Thyroid gland (tissue), 4 donors: ENCODE results near the gene SNAPC3. TPM values are rescaled to one million over a fixed set of nuclear protein-coding genes. Genes with fewer than 3 reads are reported as not detected.

Experiments
- DNase-seq, 2 donors: peaks; one replicate each; pipeline ENCODE4 v3.0.0-alpha.2; 2019
- H3K27ac ChIP-seq, 3 donors: fragments of 200-600 bp; sonication (generic); 1 replicate in 2 of 3; 2 replicates in 1 of 3; pipeline ENCODE4 v1.5.1; 2016 to 2019; ENCODE audit warnings: mild to moderate bottlenecking in 1 of 3, moderate library complexity in 1 of 3
- H3K27me3 ChIP-seq: fragments of 200-600 bp; sonication (generic); one replicate; pipeline ENCODE4 v1.5.1; 2019
- H3K36me3 ChIP-seq, 2 donors: fragments of 200-600 bp; sonication (generic); one replicate each; pipeline ENCODE4 v1.5.1; 2016 to 2019
- H3K4me1 ChIP-seq, 2 donors: fragments of 200-600 bp; sonication (generic); one replicate each; pipeline ENCODE4 v1.5.1; 2017 to 2019
- H3K4me3 ChIP-seq, 3 donors: fragments of 200-600 bp; sonication (generic); replicated peaks in 1 of 3; 1 replicate in 2 of 3; 2 replicates in 1 of 3; pipeline ENCODE4 v1.5.1; 2016; ENCODE audit warnings: mild to moderate bottlenecking in 1 of 3
- H3K9me3 ChIP-seq: fragments of 200-600 bp; sonication (generic); one replicate; pipeline ENCODE4 v1.5.1; 2017
- POLR2A ChIP-seq, 2 donors: fragments of 450-650 bp; IDR thresholded peaks; one replicate each; pipeline ENCODE4 v1.6.1; 2017; ENCODE audit warnings: antibody characterized with exemption in 2 of 2, mild to moderate bottlenecking in 2 of 2, moderate library complexity in 1 of 2
- WGBS, 2 donors: methylation state at CpG; one replicate each; pipeline ENCODE4 v1.1.5; 2017; 5-methylcytosine and 5-hydroxymethylcytosine counted together
- intact Hi-C: fragments of 100-400 bp; cut with DNase I; formaldehyde crosslinking; loops from one replicate; pipeline ENCODE4 v1.15.1; 2023
- total RNA-seq, 4 donors: library from RNA; depleted of rRNA; stranded (reverse); fragments of >200 nt; gene quantifications; one replicate each; pipeline ENCODE4 v1.2.3, GENCODE V29; 2016
- TF ChIP-seq, protein P1 (sequence below), 6 experiments: fragments of 200-600 bp in 3 of 6; fragments of 450-650 bp in 3 of 6; sonication (generic) in 3 of 6; IDR thresholded peaks; one replicate each; pipeline ENCODE4 v1.5.1; 2016 to 2019; ENCODE audit warnings: antibody characterized with exemption in 6 of 6, mild to moderate bottlenecking in 2 of 6, inconsistent platforms in 1 of 6, moderate library complexity in 1 of 6

The SNAPC3 gene
- total RNA-seq, 4 donors from 2014 or later = 32.4 to 51.3 (median 34.2) TPM

DNA sequence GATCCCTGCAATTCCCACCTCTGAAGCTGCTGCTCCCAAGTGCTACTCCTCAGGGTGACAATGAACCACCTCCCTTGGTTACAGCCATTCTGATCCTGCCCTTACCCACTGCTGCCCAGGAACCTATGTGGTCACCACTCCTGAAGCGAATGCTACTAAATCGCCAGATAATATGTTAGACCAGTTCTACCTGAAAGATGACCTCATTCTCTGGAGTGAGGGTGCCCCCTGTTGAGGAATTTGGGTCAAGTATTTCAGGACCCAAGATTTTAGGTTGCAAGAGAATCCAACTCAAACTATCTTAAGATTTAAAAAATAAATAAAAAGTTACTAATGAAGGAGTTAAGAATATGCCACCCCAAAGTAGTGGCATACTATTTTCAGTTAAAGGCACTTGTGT lies 5.8 kb upstream of the SNAPC3 start:
- Histone ChIP-seq H3K4me3 (no peak overlapping the region), H3K4me1 (peaks cover 0 to under 1% of the 10 kb centered on the region in 2 donors), H3K27ac (no peak overlapping the region), H3K36me3 (no peaks in the 10 kb centered on the region), H3K27me3 (no peaks in the 10 kb centered on the region), H3K9me3 (no peaks in the 10 kb centered on the region)
- intact Hi-C loops = no loop called here
- peak; percentile 48 to 51 for DNase-seq
- TF ChIP-seq POLR2A (IDR thresholded peaks at IDR 0.05) = no peak
- TF ChIP-seq, protein P1, sequence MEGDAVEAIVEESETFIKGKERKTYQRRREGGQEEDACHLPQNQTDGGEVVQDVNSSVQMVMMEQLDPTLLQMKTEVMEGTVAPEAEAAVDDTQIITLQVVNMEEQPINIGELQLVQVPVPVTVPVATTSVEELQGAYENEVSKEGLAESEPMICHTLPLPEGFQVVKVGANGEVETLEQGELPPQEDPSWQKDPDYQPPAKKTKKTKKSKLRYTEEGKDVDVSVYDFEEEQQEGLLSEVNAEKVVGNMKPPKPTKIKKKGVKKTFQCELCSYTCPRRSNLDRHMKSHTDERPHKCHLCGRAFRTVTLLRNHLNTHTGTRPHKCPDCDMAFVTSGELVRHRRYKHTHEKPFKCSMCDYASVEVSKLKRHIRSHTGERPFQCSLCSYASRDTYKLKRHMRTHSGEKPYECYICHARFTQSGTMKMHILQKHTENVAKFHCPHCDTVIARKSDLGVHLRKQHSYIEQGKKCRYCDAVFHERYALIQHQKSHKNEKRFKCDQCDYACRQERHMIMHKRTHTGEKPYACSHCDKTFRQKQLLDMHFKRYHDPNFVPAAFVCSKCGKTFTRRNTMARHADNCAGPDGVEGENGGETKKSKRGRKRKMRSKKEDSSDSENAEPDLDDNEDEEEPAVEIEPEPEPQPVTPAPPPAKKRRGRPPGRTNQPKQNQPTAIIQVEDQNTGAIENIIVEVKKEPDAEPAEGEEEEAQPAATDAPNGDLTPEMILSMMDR (IDR thresholded peaks at IDR 0.05) = peak in 4 of 6 experiments; percentile 18 to 53 (median 40)
- 58 to 64% methylated on average over 2 of the region's 2 CpGs for WGBS, 2 donors

DNA sequence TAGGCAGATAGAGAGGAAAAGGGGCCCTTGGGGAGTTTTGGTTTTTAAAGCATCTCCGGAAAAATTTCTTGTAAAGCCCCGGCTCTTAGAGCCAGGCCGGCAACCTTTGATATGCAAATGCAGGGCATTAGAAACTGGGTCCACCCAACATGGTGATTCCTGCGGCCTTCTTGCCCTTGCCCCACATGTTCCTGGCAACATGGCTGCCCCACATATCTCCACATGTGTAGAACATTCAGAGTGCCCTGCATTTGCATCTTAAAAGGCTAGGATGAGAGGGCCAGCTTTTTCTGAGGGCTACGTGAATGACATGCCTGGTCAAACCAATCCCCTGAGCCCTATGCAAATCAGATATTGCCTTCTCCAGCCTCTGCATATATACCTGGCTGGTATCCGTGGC lies 5.0 kb upstream of the SNAPC3 start:
- Histone ChIP-seq H3K27me3 (no peaks in the 10 kb centered on the region), H3K4me3 (no peak overlapping the region), H3K4me1 (peaks cover 0 to 3% of the 10 kb centered on the region in 2 donors), H3K27ac (no peak overlapping the region), H3K36me3 (no peaks in the 10 kb centered on the region), H3K9me3 (no peaks in the 10 kb centered on the region)
- DNase-seq = no peak
- TF ChIP-seq, protein P1 (IDR thresholded peaks at IDR 0.05) = no peak
- TF ChIP-seq POLR2A (IDR thresholded peaks at IDR 0.05) = no peak
- intact Hi-C loops = no loop called here
- 66 to 76% methylated on average over 6 of the region's 6 CpGs for WGBS, 2 donors

DNA sequence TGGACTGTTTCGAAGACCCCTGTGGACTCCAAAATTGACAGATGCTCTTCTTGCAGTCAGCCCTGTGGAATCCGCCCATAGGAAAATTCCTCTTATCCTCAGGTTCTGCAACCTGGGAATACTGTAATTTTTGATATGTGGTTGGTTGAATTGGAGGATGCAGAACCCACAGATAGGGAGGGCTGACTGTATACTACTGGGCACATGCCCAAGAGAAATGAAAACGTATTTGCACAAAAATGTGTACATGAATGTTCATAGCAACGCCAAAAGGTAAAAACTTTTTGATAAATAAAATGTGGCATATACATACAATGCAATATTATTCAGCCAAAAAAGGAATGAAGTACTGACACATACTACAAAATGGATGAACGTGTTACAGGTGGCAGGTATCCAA lies 1.9 kb upstream of the SNAPC3 start:
- Histone ChIP-seq H3K4me1 (peaks cover 3 to 17% of the 10 kb centered on the region in 2 donors), H3K27me3 (no peaks in the 10 kb centered on the region), H3K27ac (no peak overlapping the region), H3K9me3 (no peaks in the 10 kb centered on the region), H3K36me3 (peaks cover 0 to under 1% of the 10 kb centered on the region in 2 donors), H3K4me3 (no peak overlapping the region)
- intact Hi-C loops = no loop called here
- no peak for DNase-seq
- WGBS, 2 donors = 80 to 85% methylated on average over 5 of the region's 5 CpGs
- TF ChIP-seq, protein P1 (IDR thresholded peaks at IDR 0.05) = no peak
- no peak for TF ChIP-seq POLR2A (IDR thresholded peaks at IDR 0.05)

DNA sequence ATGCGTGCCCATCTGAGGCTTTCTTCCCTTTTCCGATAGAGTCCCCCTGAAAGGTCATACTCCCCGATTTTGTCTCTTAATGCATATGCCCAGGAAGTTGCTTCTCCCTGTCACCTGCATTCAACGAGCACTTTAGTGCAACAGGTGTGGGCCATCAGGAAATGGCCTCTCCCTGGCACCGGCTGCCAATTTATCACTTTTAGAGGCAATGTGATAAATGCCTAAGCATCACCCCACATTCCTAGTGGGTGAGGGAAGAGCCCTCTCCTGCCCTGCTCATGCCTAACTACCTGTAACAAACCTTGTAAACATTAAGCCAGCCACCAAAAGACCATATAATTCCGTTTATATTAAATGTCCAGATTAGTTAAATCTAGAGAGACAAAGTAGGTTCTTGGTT lies 1.1 kb upstream of the SNAPC3 start:
- intact Hi-C loops = no loop called here
- no peak for TF ChIP-seq POLR2A (IDR thresholded peaks at IDR 0.05)
- TF ChIP-seq, protein P1 (IDR thresholded peaks at IDR 0.05) = no peak
- 82 to 86% methylated on average over 6 of the region's 6 CpGs for WGBS, 2 donors

DNA sequence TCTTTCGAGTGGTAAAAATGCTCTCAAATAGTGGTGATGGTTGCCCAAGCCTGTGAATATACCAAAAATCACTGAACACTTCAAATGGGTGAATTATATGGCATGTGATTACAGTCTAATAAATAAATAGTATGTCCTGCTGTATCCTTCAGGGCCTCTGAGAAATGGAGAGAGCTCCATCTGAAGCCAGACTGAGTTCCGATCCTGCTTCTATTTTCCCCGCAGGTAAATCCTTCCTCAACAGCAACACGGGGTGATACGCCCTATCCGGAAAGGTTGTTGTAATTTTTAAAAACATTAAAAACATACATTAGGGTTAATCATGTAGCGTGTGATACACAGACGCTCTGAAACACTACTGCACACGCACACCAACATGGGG lies 695 bp upstream of the SNAPC3 start:
- no peaks in the 10 kb centered on the region for H3K9me3 ChIP-seq
- TF ChIP-seq POLR2A (IDR thresholded peaks at IDR 0.05) = no peak
- TF ChIP-seq, protein P1 (IDR thresholded peaks at IDR 0.05) = no peak
- peaks cover 0 to 6% of the 10 kb centered on the region in 2 donors for H3K36me3 ChIP-seq
- no peak for DNase-seq
- peaks cover 3 to 20% of the 10 kb centered on the region in 2 donors for H3K4me1 ChIP-seq
- 54 to 55% methylated on average over 9 of the region's 9 CpGs for WGBS, 2 donors
- H3K27me3 ChIP-seq = no peaks in the 10 kb centered on the region
- intact Hi-C loops = no loop called here
- peak overlapping the region; percentile 53 to 82 (median 76) for H3K4me3 ChIP-seq
- peak overlapping the region; percentile 54 to 87 (median 80) for H3K27ac ChIP-seq

More for the DNA sequence above, 1.1 kb upstream of the SNAPC3 start:
- peak overlapping the region in 1 of 3 donors; percentile 80 for H3K27ac ChIP-seq
- no peak for DNase-seq
- peaks cover 0 to 6% of the 10 kb centered on the region in 2 donors for H3K36me3 ChIP-seq
- H3K4me3 ChIP-seq = no peak overlapping the region
- peaks cover 3 to 20% of the 10 kb centered on the region in 2 donors for H3K4me1 ChIP-seq
- H3K27me3 ChIP-seq = no peaks in the 10 kb centered on the region
- no peaks in the 10 kb centered on the region for H3K9me3 ChIP-seq
